GM12878 (cell line): ENCODE results near the gene FAM170B. TPM values are rescaled to one million over a fixed set of nuclear protein-coding genes. Genes with fewer than 3 reads are reported as not detected.

ENCODE experiments used
- ATAC-seq: fragments of 200-7000 bp; cut with Tn5 transposase; 3 replicates; pipeline ENCODE4 v1.9.1; 2020; ENCODE audit warnings: mild to moderate bottlenecking, moderate library complexity
- BruUV-seq: library from RNA; stranded (reverse); fragments of 400-500 nt; replicated peaks from 2 replicates; lab custom pipeline; 2021; lab: Mats Ljungman, UMichigan
- CTCF ChIA-PET: fragments of 300-600 bp; sonication (Branson Sonifier 250); formaldehyde crosslinking; extraction: SDS; loops from one replicate; lab custom pipeline; 2021; ENCODE audit warnings: inconsistent platforms; lab: Yijun Ruan, JAX
- POLR2A ChIA-PET: fragments of 350-600 bp; formaldehyde crosslinking; extraction: SDS; loops from one replicate; lab custom pipeline; 2021; ENCODE audit warnings: inconsistent platforms; lab: Charles Lee
- RAD21 ChIA-PET: fragments of 300-600 bp; sonication (Branson Sonifier 250); formaldehyde crosslinking; loops from one replicate; lab custom pipeline; 2023; ENCODE audit warnings: antibody characterized with exemption; ENCODE audit not compliant: unreplicated experiment; lab: Charles Lee
- SMC1A ChIA-PET: fragments of 300-600 bp; sonication (Branson Sonifier 250); formaldehyde crosslinking; loops from one replicate; lab custom pipeline; 2023; ENCODE audit not compliant: unreplicated experiment, uncharacterized antibody; lab: Charles Lee
- DNase-seq: peaks from one replicate; pipeline ENCODE4 v3.0.0-alpha.2; 2011; ENCODE audit warnings: low read depth, low spot score
- FAIRE-seq: peaks from 3 replicates; lab custom pipeline; 2011; peaks lifted over from hg19 to GRCh38; lab: Jason Lieb, UNC
- H2AFZ ChIP-seq: 2 replicates; pipeline ENCODE4 v1.6.0; 2011; ENCODE audit warnings: low read depth, low read length, control low read depth; ENCODE audit not compliant: control insufficient read depth
- H3K27ac ChIP-seq: 2 replicates; pipeline ENCODE4 v1.5.1; 2011; ENCODE audit warnings: control low read depth; ENCODE audit not compliant: control insufficient read depth, insufficient read depth
- H3K27me3 ChIP-seq, 2 experiments: replicated peaks in 1 of 2; 2 replicates each; pipeline versions ENCODE4 v1.6.0 to v1.6.1; 2011; ENCODE audit warnings: low read length in 1 of 2; ENCODE audit not compliant: control insufficient read depth in 2 of 2, insufficient read depth in 2 of 2
- H3K36me3 ChIP-seq, 2 experiments: 2 replicates each; pipeline ENCODE4 v1.5.1; 2011; ENCODE audit warnings: low read length in 1 of 2; ENCODE audit not compliant: control insufficient read depth in 2 of 2, insufficient read depth in 2 of 2
- H3K4me1 ChIP-seq: 2 replicates; pipeline ENCODE4 v1.6.1; 2011; ENCODE audit warnings: mild to moderate bottlenecking, low read length, moderate library complexity, mixed read lengths; ENCODE audit not compliant: control insufficient read depth, insufficient read depth
- H3K4me2 ChIP-seq: 2 replicates; pipeline ENCODE4 v1.6.0; 2011; ENCODE audit warnings: control low read depth; ENCODE audit not compliant: control insufficient read depth, insufficient read depth
- H3K4me3 ChIP-seq: fragments of 200-600 bp; sonication (generic); 2 replicates; pipeline ENCODE4 v1.5.1; 2016
- H3K79me2 ChIP-seq: 2 replicates; pipeline ENCODE4 v1.6.0; 2011; ENCODE audit warnings: low read length; ENCODE audit not compliant: control insufficient read depth, insufficient read depth
- H3K9ac ChIP-seq: 2 replicates; pipeline ENCODE4 v1.8.0; 2011; ENCODE audit warnings: low read length, control low read depth, mixed read lengths; ENCODE audit not compliant: control insufficient read depth, insufficient read depth
- H3K9me3 ChIP-seq: replicated peaks from 3 replicates; pipeline ENCODE4 v1.5.1; 2011; ENCODE audit warnings: mild to moderate bottlenecking, low read length; ENCODE audit not compliant: control insufficient read depth, insufficient read depth
- H4K20me1 ChIP-seq: 2 replicates; pipeline ENCODE4 v1.6.0; 2011; ENCODE audit not compliant: control insufficient read depth, insufficient read depth
- BRCA1 ChIP-seq: IDR thresholded peaks from 2 replicates; pipeline ENCODE4 v1.6.1; 2011; ENCODE audit warnings: low read depth, low read length, improper control_type of control experiment
- KLF5 ChIP-seq: fragments of 450-650 bp; IDR thresholded peaks from 2 replicates; pipeline ENCODE4 v1.6.1; 2014; ENCODE audit warnings: mild to moderate bottlenecking; ENCODE audit not compliant: partially characterized antibody
- NFXL1 ChIP-seq: fragments of 450-650 bp; IDR thresholded peaks from 2 replicates; pipeline ENCODE4 v1.6.1; 2017; ENCODE audit warnings: antibody characterized with exemption, mild to moderate bottlenecking, borderline replicate concordance
- POLR2AphosphoS2 ChIP-seq: IDR thresholded peaks from 2 replicates; pipeline ENCODE4 v1.6.1; 2011; ENCODE audit warnings: low read depth, mild to moderate bottlenecking, low read length, improper control_type of control experiment, moderate library complexity
- RB1 ChIP-seq: fragments of 450-650 bp; formaldehyde crosslinking; IDR thresholded peaks from 2 replicates; pipeline ENCODE4 v1.6.1; 2017; ENCODE audit warnings: mild to moderate bottlenecking, borderline replicate concordance
- SMAD5 ChIP-seq: IDR thresholded peaks from 2 replicates; pipeline ENCODE4 v1.6.1; 2016; ENCODE audit warnings: antibody characterized with exemption, low read depth
- SMARCA5 ChIP-seq: fragments of 450-650 bp; IDR thresholded peaks from 2 replicates; pipeline ENCODE4 v1.6.1; 2017; ENCODE audit warnings: mild to moderate bottlenecking
- SP1 ChIP-seq: IDR thresholded peaks from one replicate; pipeline ENCODE4 v1.6.1; 2011; ENCODE audit warnings: low read depth, low read length
- SREBF1 ChIP-seq: IDR thresholded peaks from 2 replicates; pipeline ENCODE4 v1.6.1; 2012; ENCODE audit warnings: mild to moderate bottlenecking, low read length
- ZNF24 ChIP-seq: fragments of 450-650 bp; IDR thresholded peaks from 2 replicates; pipeline ENCODE4 v1.6.1; 2017; ENCODE audit warnings: antibody characterized with exemption, mild to moderate bottlenecking
- WGBS: methylation state at CpG from one replicate; pipeline ENCODE4 v1.1.6; 2016; ENCODE audit warnings: low lambda C conversion rate; ENCODE audit not compliant: insufficient replicate concordance, insufficient coverage; ENCODE audit errors: missing lambda C conversion rate; 5-methylcytosine and 5-hydroxymethylcytosine counted together
- in situ Hi-C: fragments of 300-500 bp; cut with MboI; formaldehyde crosslinking; loops from 9 replicates; pipeline ENCODE4 v1.14.3; 2018; ENCODE audit warnings: mixed read lengths
- intact Hi-C: fragments of 100-400 bp; cut with micrococcal nuclease; formaldehyde crosslinking; loops from one replicate; pipeline ENCODE4 v1.14.2; 2022; ENCODE audit not compliant: unreplicated experiment
- polyA plus RNA-seq, 11 experiments: library from polyadenylated mRNA; depleted of rRNA in 4 of 11; unstranded in 6 of 11; stranded (reverse) in 5 of 11; fragments of >200 nt; fragmentation: Nextera tagmentation in 4 of 11; fragmentation: Illumina TruSeq in 1 of 11; extraction: Ambion mirVana in 4 of 11; extraction: Trizol in 1 of 11; gene quantifications; 1 replicate in 1 of 11; 2 replicates in 10 of 11; pipeline versions ENCODE4 v1.2.1 to v1.2.3, GENCODE V29; 2011 to 2016; ENCODE audit warnings: inconsistent platforms in 2 of 11, missing spikeins in 2 of 11, low read depth in 1 of 11
- total RNA-seq, 4 experiments: library from RNA; depleted of rRNA in 3 of 4; stranded (reverse); fragments of >200 nt in 3 of 4; fragmentation: Illumina TruSeq in 1 of 4; extraction: Trizol in 1 of 4; gene quantifications; 2 replicates each; pipeline versions ENCODE4 v1.2.1 to v1.2.3, GENCODE V29; 2013 to 2021
- TF ChIP-seq, protein P1 (sequence below): fragments of 450-650 bp; IDR thresholded peaks from 2 replicates; pipeline ENCODE4 v1.6.1; 2017; ENCODE audit warnings: mild to moderate bottlenecking
- TF ChIP-seq, protein P2 (sequence below): IDR thresholded peaks from 2 replicates; pipeline ENCODE4 v1.6.1; 2012; ENCODE audit warnings: low read depth, low read length, improper control_type of control experiment
- TF ChIP-seq, protein P3 (sequence below): fragments of 450-650 bp; IDR thresholded peaks from 2 replicates; pipeline ENCODE4 v1.6.1; 2016; ENCODE audit warnings: mild to moderate bottlenecking

The FAM170B gene
- total and polyA plus RNA-seq, 10 of the 15 experiments (the other 5 are each of a cell fraction or from before 2014, with no cell fraction given) = not detected

DNA sequence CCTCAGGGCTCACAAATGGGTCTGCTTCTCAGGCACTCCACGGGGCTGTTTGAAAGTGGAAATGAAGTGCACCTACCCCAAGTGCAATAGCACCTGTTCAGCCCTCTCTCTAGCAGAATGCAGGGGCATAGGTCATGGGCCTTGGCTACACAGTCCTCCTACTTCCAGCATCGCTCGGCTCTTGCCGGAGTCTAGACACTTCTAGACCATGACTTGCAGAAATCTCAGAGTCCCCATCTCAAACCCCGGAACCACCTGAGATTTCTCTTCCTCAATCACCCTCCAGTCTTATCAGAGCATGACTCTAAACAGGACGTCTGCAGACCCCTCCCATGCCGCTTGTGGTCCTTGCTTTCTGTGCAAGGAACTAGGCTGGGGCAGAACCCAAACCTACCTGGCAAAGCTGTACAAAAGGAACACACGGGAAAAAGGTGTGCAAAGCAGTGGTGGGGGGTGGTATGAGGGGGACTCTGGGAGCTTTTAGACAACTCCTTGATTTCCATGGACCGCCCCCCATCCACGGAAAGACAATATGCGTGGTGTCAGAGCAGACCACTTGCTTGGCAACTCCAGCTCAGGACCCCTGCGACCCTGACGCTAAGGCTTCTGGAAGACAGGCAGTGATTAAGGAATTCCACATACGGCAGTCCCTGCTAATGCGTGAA lies 40.6 kb upstream of the FAM170B start:
- no peaks in the 10 kb centered on the region for H4K20me1 ChIP-seq
- FAIRE-seq = no peak
- in situ Hi-C loops = loop anchor here (10.0 kb wide), 1 partner anchor 510 kb away; no protein-coding TSS in a partner anchor
- no peak for DNase-seq
- ChIA-PET POLR2A (interaction anchor here (1.0 to 1.7 kb wide), 2 partner anchors 12 to 15 kb away, joined by 3 to 4 read pairs; no protein-coding TSS in a partner anchor), RAD21 (interaction anchor here (1.2 kb wide), 2 partner anchors 16 to 37 kb away, joined by 3 to 4 read pairs; no protein-coding TSS in a partner anchor), SMC1A (interaction anchor here (1.2 to 3.1 kb wide), 6 partner anchors 10 to 122 kb away, joined by 3 to 14 read pairs (median 4); partner anchors contain the start of gene TMEM273), CTCF (interaction anchor here (0.7 kb wide), 1 partner anchor 15 kb away, joined by 4 read pairs; no protein-coding TSS in a partner anchor)
- H3K36me3 ChIP-seq = no peaks in the 10 kb centered on the region; a peak in 1 of 4 replicates
- H3K4me2 ChIP-seq = no peak overlapping the region
- no peaks in the 10 kb centered on the region for H3K27me3 ChIP-seq
- TF ChIP-seq SREBF1 (no peak), SMAD5 (no peak), NFXL1 (no peak), BRCA1 (no peak), POLR2AphosphoS2 (no peak), RB1 (no peak), SP1 (no peak), SMARCA5 (no peak), ZNF24 (no peak), KLF5 (no peak)
- TF ChIP-seq, protein P1, sequence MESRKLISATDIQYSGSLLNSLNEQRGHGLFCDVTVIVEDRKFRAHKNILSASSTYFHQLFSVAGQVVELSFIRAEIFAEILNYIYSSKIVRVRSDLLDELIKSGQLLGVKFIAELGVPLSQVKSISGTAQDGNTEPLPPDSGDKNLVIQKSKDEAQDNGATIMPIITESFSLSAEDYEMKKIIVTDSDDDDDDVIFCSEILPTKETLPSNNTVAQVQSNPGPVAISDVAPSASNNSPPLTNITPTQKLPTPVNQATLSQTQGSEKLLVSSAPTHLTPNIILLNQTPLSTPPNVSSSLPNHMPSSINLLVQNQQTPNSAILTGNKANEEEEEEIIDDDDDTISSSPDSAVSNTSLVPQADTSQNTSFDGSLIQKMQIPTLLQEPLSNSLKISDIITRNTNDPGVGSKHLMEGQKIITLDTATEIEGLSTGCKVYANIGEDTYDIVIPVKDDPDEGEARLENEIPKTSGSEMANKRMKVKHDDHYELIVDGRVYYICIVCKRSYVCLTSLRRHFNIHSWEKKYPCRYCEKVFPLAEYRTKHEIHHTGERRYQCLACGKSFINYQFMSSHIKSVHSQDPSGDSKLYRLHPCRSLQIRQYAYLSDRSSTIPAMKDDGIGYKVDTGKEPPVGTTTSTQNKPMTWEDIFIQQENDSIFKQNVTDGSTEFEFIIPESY = no peak
- TF ChIP-seq, protein P2, sequence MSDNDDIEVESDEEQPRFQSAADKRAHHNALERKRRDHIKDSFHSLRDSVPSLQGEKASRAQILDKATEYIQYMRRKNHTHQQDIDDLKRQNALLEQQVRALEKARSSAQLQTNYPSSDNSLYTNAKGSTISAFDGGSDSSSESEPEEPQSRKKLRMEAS = no peak
- TF ChIP-seq, protein P3, sequence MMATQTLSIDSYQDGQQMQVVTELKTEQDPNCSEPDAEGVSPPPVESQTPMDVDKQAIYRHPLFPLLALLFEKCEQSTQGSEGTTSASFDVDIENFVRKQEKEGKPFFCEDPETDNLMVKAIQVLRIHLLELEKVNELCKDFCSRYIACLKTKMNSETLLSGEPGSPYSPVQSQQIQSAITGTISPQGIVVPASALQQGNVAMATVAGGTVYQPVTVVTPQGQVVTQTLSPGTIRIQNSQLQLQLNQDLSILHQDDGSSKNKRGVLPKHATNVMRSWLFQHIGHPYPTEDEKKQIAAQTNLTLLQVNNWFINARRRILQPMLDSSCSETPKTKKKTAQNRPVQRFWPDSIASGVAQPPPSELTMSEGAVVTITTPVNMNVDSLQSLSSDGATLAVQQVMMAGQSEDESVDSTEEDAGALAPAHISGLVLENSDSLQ = no peak
- TF ChIP-seq, all 136 proteins: peak for 0
- Histone ChIP-seq H3K27ac (no peak overlapping the region), H2AFZ (no peak overlapping the region), H3K79me2 (no peaks in the 10 kb centered on the region), H3K9me3 (no peaks in the 10 kb centered on the region), H3K4me1 (peaks cover 50% of the 10 kb centered on the region), H3K9ac (no peak overlapping the region), H3K4me3 (no peak overlapping the region)
- BruUV-seq = no TSS peak
- ATAC-seq = no peak
- intact Hi-C loops = loop anchor here (10.0 kb wide), 1 partner anchor 340 kb away; no protein-coding TSS in a partner anchor
- WGBS = 75% methylated on average over 15 of the region's 15 CpGs
